Dendritic cell treated with granulocyte-macrophage colony-stimulating factor and Interleukin-4, amounts not matched to agents 40 ng/mL and 50 ng/mL, for 4 days (primary cell): Measurements from ENCODE around the gene GPR107.
A peak's percentile ranks its signal among the peaks of the same experiment; 100 is the strongest.

Experiments used
- H3K27ac Mint-ChIP-seq: one replicate; pipeline ENCODE4 v1.8.0; 2022; ENCODE audit warnings: mild to moderate bottlenecking, mixed read lengths
- H3K27me3 Mint-ChIP-seq: one replicate; pipeline ENCODE4 v1.8.0; 2022; ENCODE audit warnings: mild to moderate bottlenecking, mixed read lengths
- H3K36me3 Mint-ChIP-seq: one replicate; pipeline ENCODE4 v1.8.0; 2022; ENCODE audit warnings: low read depth, mixed read lengths
- H3K4me1 Mint-ChIP-seq: one replicate; pipeline ENCODE4 v1.8.0; 2022; ENCODE audit warnings: low read depth, mixed read lengths
- H3K4me3 Mint-ChIP-seq: one replicate; pipeline ENCODE4 v1.8.0; 2022; ENCODE audit warnings: mild to moderate bottlenecking, moderate library complexity, mixed read lengths
- H3K9me3 Mint-ChIP-seq: one replicate; pipeline ENCODE4 v1.8.0; 2022; ENCODE audit warnings: mixed read lengths
- intact Hi-C: fragments of 100-400 bp; cut with micrococcal nuclease; formaldehyde crosslinking; loops from one replicate; pipeline ENCODE4 v1.15.0; 2022

Gene GPR107

GRCh38 chr9:130090915-130091314 lies 37.2 kb downstream of the GPR107 start:
- Mint-ChIP-seq H3K36me3 (peaks cover 97% of the 10 kb centered on the region), H3K27me3 (no peaks in the 10 kb centered on the region), H3K4me1 (peaks cover 12% of the 10 kb centered on the region), H3K9me3 (no peaks in the 10 kb centered on the region), H3K4me3 (no peak overlapping the region), H3K27ac (no peak overlapping the region)
- intact Hi-C loops, result no loop called here

GRCh38 chr9:130092910-130093309 lies 39.2 kb downstream of the GPR107 start:
- peaks cover 17% of the 10 kb centered on the region for H3K4me1 Mint-ChIP-seq
- intact Hi-C loops, result no loop called here
- no peaks in the 10 kb centered on the region for H3K27me3 Mint-ChIP-seq
- H3K27ac Mint-ChIP-seq, result no peak overlapping the region
- H3K36me3 Mint-ChIP-seq, result peaks cover 97% of the 10 kb centered on the region
- H3K9me3 Mint-ChIP-seq, result no peaks in the 10 kb centered on the region
- no peak overlapping the region for H3K4me3 Mint-ChIP-seq

GRCh38 chr9:130095872-130096271 lies 42.2 kb downstream of the GPR107 start:
- Mint-ChIP-seq H3K4me1 (peaks cover 22% of the 10 kb centered on the region), H3K27ac (peak overlapping the region; percentile 64), H3K4me3 (no peak overlapping the region), H3K27me3 (no peaks in the 10 kb centered on the region), H3K36me3 (peaks cover 100% of the 10 kb centered on the region), H3K9me3 (no peaks in the 10 kb centered on the region)
- intact Hi-C loops, result loop anchor here (5.0 kb wide), 1 partner anchor 209 kb away; no protein-coding TSS in a partner anchor

GRCh38 chr9:130100681-130101080 lies 47.0 kb downstream of the GPR107 start:
- H3K4me1 Mint-ChIP-seq, result peaks cover 34% of the 10 kb centered on the region
- no peaks in the 10 kb centered on the region for H3K9me3 Mint-ChIP-seq
- H3K27me3 Mint-ChIP-seq, result no peaks in the 10 kb centered on the region
- intact Hi-C loops, result no loop called here
- no peak overlapping the region for H3K4me3 Mint-ChIP-seq
- H3K36me3 Mint-ChIP-seq, result peaks cover 100% of the 10 kb centered on the region
- H3K27ac Mint-ChIP-seq, result no peak overlapping the region

GRCh38 chr9:130101915-130102314 lies 48.2 kb downstream of the GPR107 start:
- Mint-ChIP-seq H3K27ac (no peak overlapping the region), H3K4me3 (no peak overlapping the region), H3K27me3 (no peaks in the 10 kb centered on the region), H3K36me3 (peaks cover 100% of the 10 kb centered on the region), H3K4me1 (peaks cover 26% of the 10 kb centered on the region), H3K9me3 (no peaks in the 10 kb centered on the region)
- intact Hi-C loops, result no loop called here

- no peaks in the 10 kb centered on the region for H3K27me3 Mint-ChIP-seq
- H3K4me3 Mint-ChIP-seq, result no peak overlapping the region
- no peaks in the 10 kb centered on the region for H3K9me3 Mint-ChIP-seq
- H3K27ac Mint-ChIP-seq, result peak overlapping the region; percentile 76
- peaks cover 21% of the 10 kb centered on the region for H3K4me1 Mint-ChIP-seq
- peaks cover 99% of the 10 kb centered on the region for H3K36me3 Mint-ChIP-seq
- intact Hi-C loops, result loop anchor here (5.0 kb wide), 1 partner anchor 238 kb away; no protein-coding TSS in a partner anchor
Observed at GRCh38 chr9:130104491-130105193, 50.9 kb downstream of the GPR107 start.

- H3K9me3 Mint-ChIP-seq, result no peaks in the 10 kb centered on the region
- no peak overlapping the region for H3K27ac Mint-ChIP-seq
- H3K36me3 Mint-ChIP-seq, result peaks cover 99% of the 10 kb centered on the region
- no peak overlapping the region for H3K4me3 Mint-ChIP-seq
- intact Hi-C loops, result loop anchor here (1.0 to 5.0 kb wide), 2 partner anchors 129 to 235 kb away; no protein-coding TSS in a partner anchor
- peaks cover 21% of the 10 kb centered on the region for H3K4me1 Mint-ChIP-seq
- no peaks in the 10 kb centered on the region for H3K27me3 Mint-ChIP-seq
Observed at GRCh38 chr9:130106860-130107233, 53.1 kb downstream of the GPR107 start.

GRCh38 chr9:130107234-130107861 lies 53.6 kb downstream of the GPR107 start:
- Mint-ChIP-seq H3K4me3 (no peak overlapping the region), H3K9me3 (no peaks in the 10 kb centered on the region), H3K27me3 (no peaks in the 10 kb centered on the region), H3K4me1 (peaks cover 21% of the 10 kb centered on the region), H3K36me3 (peaks cover 99% of the 10 kb centered on the region), H3K27ac (no peak overlapping the region)
- intact Hi-C loops, result loop anchor here (1.0 to 5.0 kb wide), 2 partner anchors 129 to 235 kb away; no protein-coding TSS in a partner anchor

- no peak overlapping the region for H3K27ac Mint-ChIP-seq
- intact Hi-C loops, result loop anchor here (1.0 to 5.0 kb wide), 2 partner anchors 128 to 234 kb away; no protein-coding TSS in a partner anchor
- peaks cover 19% of the 10 kb centered on the region for H3K4me1 Mint-ChIP-seq
- H3K9me3 Mint-ChIP-seq, result no peaks in the 10 kb centered on the region
- no peak overlapping the region for H3K4me3 Mint-ChIP-seq
- H3K36me3 Mint-ChIP-seq, result peaks cover 99% of the 10 kb centered on the region
- no peaks in the 10 kb centered on the region for H3K27me3 Mint-ChIP-seq
Observed at GRCh38 chr9:130107955-130108354, 54.2 kb downstream of the GPR107 start.

GRCh38 chr9:130110166-130110565 lies 56.5 kb downstream of the GPR107 start:
- Mint-ChIP-seq H3K4me3 (no peak overlapping the region), H3K27me3 (no peaks in the 10 kb centered on the region), H3K9me3 (no peaks in the 10 kb centered on the region), H3K27ac (no peak overlapping the region), H3K4me1 (no peaks in the 10 kb centered on the region), H3K36me3 (peaks cover 90% of the 10 kb centered on the region)
- intact Hi-C loops, result no loop called here

- H3K4me1 Mint-ChIP-seq, result no peaks in the 10 kb centered on the region
- H3K4me3 Mint-ChIP-seq, result no peak overlapping the region
- intact Hi-C loops, result no loop called here
Observed at GRCh38 chr9:130110596-130111021, 56.9 kb downstream of the GPR107 start.

GRCh38 chr9:130111786-130112537 lies 58.3 kb downstream of the GPR107 start:
- H3K27ac Mint-ChIP-seq, result no peak overlapping the region
- H3K27me3 Mint-ChIP-seq, result no peaks in the 10 kb centered on the region
- H3K4me3 Mint-ChIP-seq, result no peak overlapping the region

More at GRCh38 chr9:130110596-130111021, 56.9 kb downstream of the GPR107 start:
- H3K27ac Mint-ChIP-seq, result no peak overlapping the region
- no peaks in the 10 kb centered on the region for H3K27me3 Mint-ChIP-seq
- H3K36me3 Mint-ChIP-seq, result peaks cover 90% of the 10 kb centered on the region
- H3K9me3 Mint-ChIP-seq, result no peaks in the 10 kb centered on the region

GRCh38 chr9:130112538-130113151 lies 58.9 kb downstream of the GPR107 start:
- Mint-ChIP-seq H3K4me1 (peaks cover 6% of the 10 kb centered on the region), H3K27me3 (no peaks in the 10 kb centered on the region), H3K27ac (no peak overlapping the region), H3K36me3 (peaks cover 89% of the 10 kb centered on the region), H3K4me3 (no peak overlapping the region), H3K9me3 (no peaks in the 10 kb centered on the region)
- intact Hi-C loops, result no loop called here

More at GRCh38 chr9:130111786-130112537, 58.3 kb downstream of the GPR107 start:
- Mint-ChIP-seq H3K9me3 (no peaks in the 10 kb centered on the region), H3K36me3 (peaks cover 89% of the 10 kb centered on the region), H3K4me1 (no peaks in the 10 kb centered on the region)
- intact Hi-C loops, result no loop called here
